Calu3 (cell line): ENCODE measurements around the gene KLKB1. TPM values are rescaled to one million over a fixed set of nuclear protein-coding genes. Genes with fewer than 3 reads are reported as not detected.

Source experiments
- BruUV-seq: library from RNA; stranded (reverse); fragments of 400-500 nt; replicated peaks from 2 replicates; lab custom pipeline; 2021; lab: Mats Ljungman, UMichigan
- CTCF ChIA-PET: fragments of 300-600 bp; sonication (Branson Sonifier 250); formaldehyde crosslinking; loops from one replicate; lab custom pipeline; 2022; ENCODE audit warnings: antibody characterized with exemption; lab: Charles Lee
- DNase-seq: peaks from one replicate; pipeline ENCODE4 v3.0.0; 2022
- H3K27ac Mint-ChIP-seq: one replicate; pipeline ENCODE4 v1.8.0; 2022; ENCODE audit warnings: mixed read lengths; ENCODE audit not compliant: unreplicated experiment
- H3K27me3 Mint-ChIP-seq: one replicate; pipeline ENCODE4 v1.8.0; 2022; ENCODE audit warnings: mixed read lengths; ENCODE audit not compliant: unreplicated experiment
- H3K36me3 Mint-ChIP-seq: one replicate; pipeline ENCODE4 v1.8.0; 2022; ENCODE audit warnings: mild to moderate bottlenecking, moderate library complexity, mixed read lengths; ENCODE audit not compliant: insufficient read depth, unreplicated experiment
- H3K4me1 Mint-ChIP-seq: one replicate; pipeline ENCODE4 v1.8.0; 2022; ENCODE audit warnings: mild to moderate bottlenecking, low read depth, mixed read lengths; ENCODE audit not compliant: unreplicated experiment
- H3K4me3 Mint-ChIP-seq: one replicate; pipeline ENCODE4 v1.8.0; 2022; ENCODE audit warnings: mild to moderate bottlenecking, low read depth, moderate library complexity, mixed read lengths; ENCODE audit not compliant: unreplicated experiment
- H3K9me3 Mint-ChIP-seq: one replicate; pipeline ENCODE4 v1.8.0; 2022; ENCODE audit warnings: low read depth, mixed read lengths; ENCODE audit not compliant: unreplicated experiment
- intact Hi-C: fragments of 100-400 bp; cut with micrococcal nuclease; formaldehyde crosslinking; loops from one replicate; pipeline ENCODE4 v1.10.0; 2022; ENCODE audit not compliant: unreplicated experiment
- total RNA-seq: library from RNA; stranded (reverse); gene quantifications from 2 replicates; pipeline ENCODE4 v1.2.3, GENCODE V29; 2022
- TF ChIP-seq, protein P1 (sequence below): fragments of 200-600 bp; IDR thresholded peaks from one replicate; pipeline ENCODE4 v1.8.0; 2022; ENCODE audit warnings: antibody characterized with exemption; ENCODE audit not compliant: unreplicated experiment

Gene KLKB1
- total RNA-seq, 1 experiment from 2014 or later = 2.9 TPM

DNA sequence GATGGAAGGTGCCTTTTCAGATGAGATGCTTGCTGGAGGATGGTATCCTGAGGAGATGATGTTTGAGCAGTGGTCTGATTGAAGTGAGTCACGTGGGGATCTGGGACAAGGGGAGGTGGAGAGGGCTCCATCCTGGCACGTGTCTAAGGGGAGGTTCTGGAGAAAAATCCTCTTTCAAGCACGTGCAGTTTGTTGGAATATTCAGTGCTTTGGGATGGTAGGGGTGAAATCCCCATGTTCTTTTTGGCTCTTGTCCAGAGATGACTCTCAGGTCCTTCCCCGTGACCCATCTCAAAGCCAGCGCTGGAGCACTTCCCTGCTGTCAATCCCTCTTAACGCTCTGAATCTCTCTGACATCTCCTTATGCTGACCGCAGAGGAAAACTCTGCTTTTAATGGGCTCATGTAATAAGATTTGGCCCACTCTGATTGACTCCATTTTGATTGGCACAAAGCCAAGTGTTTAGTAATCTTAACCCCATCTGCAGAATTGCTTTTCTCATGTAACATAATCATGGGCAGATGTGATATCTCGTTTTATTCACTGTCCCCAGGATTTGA, 10.8 kb upstream of the KLKB1 start:
- Mint-ChIP-seq H3K27ac (no peak overlapping the region), H3K4me3 (no peak overlapping the region), H3K9me3 (peaks cover 4% of the 10 kb centered on the region), H3K27me3 (no peaks in the 10 kb centered on the region), H3K4me1 (no peaks in the 10 kb centered on the region), H3K36me3 (no peaks in the 10 kb centered on the region)
- DNase-seq = no peak
- intact Hi-C loops = no loop called here
- BruUV-seq = no TSS peak
- CTCF ChIA-PET = no interaction called here
- TF ChIP-seq, protein P1, sequence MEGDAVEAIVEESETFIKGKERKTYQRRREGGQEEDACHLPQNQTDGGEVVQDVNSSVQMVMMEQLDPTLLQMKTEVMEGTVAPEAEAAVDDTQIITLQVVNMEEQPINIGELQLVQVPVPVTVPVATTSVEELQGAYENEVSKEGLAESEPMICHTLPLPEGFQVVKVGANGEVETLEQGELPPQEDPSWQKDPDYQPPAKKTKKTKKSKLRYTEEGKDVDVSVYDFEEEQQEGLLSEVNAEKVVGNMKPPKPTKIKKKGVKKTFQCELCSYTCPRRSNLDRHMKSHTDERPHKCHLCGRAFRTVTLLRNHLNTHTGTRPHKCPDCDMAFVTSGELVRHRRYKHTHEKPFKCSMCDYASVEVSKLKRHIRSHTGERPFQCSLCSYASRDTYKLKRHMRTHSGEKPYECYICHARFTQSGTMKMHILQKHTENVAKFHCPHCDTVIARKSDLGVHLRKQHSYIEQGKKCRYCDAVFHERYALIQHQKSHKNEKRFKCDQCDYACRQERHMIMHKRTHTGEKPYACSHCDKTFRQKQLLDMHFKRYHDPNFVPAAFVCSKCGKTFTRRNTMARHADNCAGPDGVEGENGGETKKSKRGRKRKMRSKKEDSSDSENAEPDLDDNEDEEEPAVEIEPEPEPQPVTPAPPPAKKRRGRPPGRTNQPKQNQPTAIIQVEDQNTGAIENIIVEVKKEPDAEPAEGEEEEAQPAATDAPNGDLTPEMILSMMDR = no peak

DNA sequence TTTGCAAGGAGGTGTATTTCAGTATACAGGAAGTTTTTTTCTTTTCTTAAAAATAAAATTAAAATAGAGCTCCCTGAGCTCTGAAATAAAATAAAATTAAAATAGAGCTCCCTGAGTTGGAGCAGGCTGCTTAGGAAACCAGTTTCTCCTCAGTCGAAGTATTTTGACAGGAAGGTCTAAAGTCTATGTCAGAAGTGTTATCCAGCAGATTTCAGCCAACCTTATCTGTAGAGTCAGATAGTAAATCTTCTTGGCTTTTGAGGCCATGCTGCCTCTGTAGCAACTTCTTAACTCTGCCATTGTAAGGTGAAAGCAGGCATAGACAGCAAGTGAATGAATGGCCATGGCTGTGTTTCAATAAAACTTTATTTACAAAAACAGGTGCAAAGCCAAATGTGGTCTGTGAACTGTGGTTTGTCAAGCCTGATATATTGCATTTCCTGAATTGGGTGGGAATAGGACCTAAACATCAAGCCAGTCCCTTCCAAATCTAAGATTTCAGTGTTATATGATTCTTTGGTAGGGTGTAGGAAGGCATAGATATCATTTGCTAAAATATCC, 9.5 kb upstream of the KLKB1 start:
- no peaks in the 10 kb centered on the region for H3K4me1 Mint-ChIP-seq
- no peak for DNase-seq
- CTCF ChIA-PET = no interaction called here
- peaks cover 4% of the 10 kb centered on the region for H3K9me3 Mint-ChIP-seq
- BruUV-seq = no TSS peak
- no peak overlapping the region for H3K27ac Mint-ChIP-seq
- no peaks in the 10 kb centered on the region for H3K36me3 Mint-ChIP-seq
- intact Hi-C loops = no loop called here
- TF ChIP-seq, protein P1 = no peak
- no peak overlapping the region for H3K4me3 Mint-ChIP-seq
- H3K27me3 Mint-ChIP-seq = no peaks in the 10 kb centered on the region

DNA sequence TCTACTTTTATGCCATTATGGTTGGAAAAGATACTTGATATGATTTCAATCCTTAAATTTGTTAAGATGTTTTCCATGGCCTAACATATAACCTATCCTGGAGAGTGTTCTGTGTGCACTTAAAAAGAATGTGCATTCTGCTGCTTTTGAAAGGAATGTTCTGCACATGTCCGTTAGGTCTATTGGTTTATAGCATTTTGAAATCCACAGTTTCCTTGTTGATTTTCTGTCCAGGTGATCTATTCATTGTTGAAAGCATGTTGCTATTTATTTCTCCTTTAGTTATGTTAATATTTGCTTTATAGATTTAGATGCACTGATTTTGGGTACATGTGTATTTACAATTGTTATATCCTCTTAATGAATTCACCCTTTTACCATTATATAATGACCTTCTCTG, 5.7 kb upstream of the KLKB1 start:
- no peaks in the 10 kb centered on the region for H3K27me3 Mint-ChIP-seq
- no TSS peak for BruUV-seq
- H3K36me3 Mint-ChIP-seq = no peaks in the 10 kb centered on the region
- intact Hi-C loops = no loop called here
- H3K4me3 Mint-ChIP-seq = no peak overlapping the region
- DNase-seq = no peak
- H3K4me1 Mint-ChIP-seq = no peaks in the 10 kb centered on the region
- TF ChIP-seq, protein P1 = no peak
- CTCF ChIA-PET = no interaction called here
- no peak overlapping the region for H3K27ac Mint-ChIP-seq
- H3K9me3 Mint-ChIP-seq = peaks cover 8% of the 10 kb centered on the region

DNA sequence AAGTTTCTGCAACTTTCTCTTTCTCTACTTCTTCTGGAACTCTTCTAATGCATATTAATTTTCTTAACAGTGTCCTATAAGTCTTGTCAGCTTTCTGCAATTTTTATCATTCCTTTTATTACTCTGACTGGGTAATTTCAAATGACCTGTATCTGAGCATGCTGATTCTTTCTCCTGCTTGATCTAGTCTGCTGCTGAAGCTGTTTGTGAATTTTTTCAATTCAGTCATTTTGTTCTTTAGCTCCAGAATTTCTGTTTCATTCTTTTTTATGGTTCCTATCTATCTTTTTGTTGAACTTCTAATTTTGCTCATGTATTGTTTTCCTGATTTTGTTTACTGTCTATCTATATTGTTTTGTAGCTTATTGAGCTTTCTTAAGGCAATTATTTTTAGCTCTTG, 1.5 kb upstream of the KLKB1 start:
- no TSS peak for BruUV-seq
- CTCF ChIA-PET = no interaction called here
- Mint-ChIP-seq H3K36me3 (no peaks in the 10 kb centered on the region), H3K27ac (no peak overlapping the region), H3K27me3 (no peaks in the 10 kb centered on the region), H3K4me1 (no peaks in the 10 kb centered on the region), H3K9me3 (peaks cover 8% of the 10 kb centered on the region), H3K4me3 (no peak overlapping the region)
- intact Hi-C loops = no loop called here
- TF ChIP-seq, protein P1 = no peak
- no peak for DNase-seq
